Measurements from ENCODE around the gene HIVEP3. TPM values are rescaled to one million over a fixed set of nuclear protein-coding genes. Genes with fewer than 3 reads are reported as not detected.
"Not testable (repeated sequence)": the region's sequence is repeated elsewhere in the genome, so short reads cannot be mapped to it uniquely, and the experiment has no call there.

HIVEP3 gene
- total RNA-seq, 6 experiments from 2014 or later = 1.4 to 3.9 (median 2.2) TPM

GRCh38 chr1:41931578-41931977 lies 12.9 kb upstream of the HIVEP3 start:
- no peak for TF ChIP-seq CTCF (IDR thresholded peaks at IDR 0.05)
- TF ChIP-seq POLR2A (IDR thresholded peaks at IDR 0.05) = no peak
- no peak overlapping the region for H3K27ac ChIP-seq
- H3K27me3 ChIP-seq = no peaks in the 10 kb centered on the region
- H3K36me3 ChIP-seq = no peaks in the 10 kb centered on the region
- DNase-seq (no peak), ATAC-seq (peak; percentile 39 to 53 (median 45))
- no peak overlapping the region for H3K4me3 ChIP-seq
- WGBS (ENCODE audit: insufficient coverage, low coverage, low lambda C conversion rate, missing lambda C conversion rate) = 30% methylated on average over 3 of the region's 3 CpGs
- intact Hi-C loops (cut with DNase I) = no loop called here
- peaks cover 0 to 19% (median 5%) of the 10 kb centered on the region in 4 donors for H3K4me1 ChIP-seq
- no peaks in the 10 kb centered on the region for H3K9me3 ChIP-seq

- peaks cover 0 to 19% (median 5%) of the 10 kb centered on the region in 4 donors for H3K4me1 ChIP-seq
- intact Hi-C loops (cut with DNase I) = no loop called here
- H3K4me3 ChIP-seq = no peak overlapping the region
- peak; percentile 38 to 81 (median 58) for DNase-seq
- TF ChIP-seq CTCF (IDR thresholded peaks at IDR 0.05) (no peak), POLR2A (IDR thresholded peaks at IDR 0.05) (no peak)
- no peaks in the 10 kb centered on the region for H3K27me3 ChIP-seq
- peak; percentile 91 to 97 (median 96) for ATAC-seq
- H3K9me3 ChIP-seq = no peaks in the 10 kb centered on the region
- H3K27ac ChIP-seq = no peak overlapping the region
- no peaks in the 10 kb centered on the region for H3K36me3 ChIP-seq
Measured at GRCh38 chr1:41927118-41927517, 8.4 kb upstream of the HIVEP3 start.

- 80% methylated on average over 1 of the region's 1 CpG for whole genome bisulfite sequencing (ENCODE audit: insufficient coverage, low coverage, low lambda C conversion rate, missing lambda C conversion rate)
Measured at GRCh38 chr1:41925712-41926111, 7.0 kb upstream of the HIVEP3 start.

GRCh38 chr1:41924911-41925310 lies 6.2 kb upstream of the HIVEP3 start:
- intact Hi-C loops (cut with DNase I) = no loop called here
- Histone ChIP-seq H3K4me1 (peaks cover 0 to 9% (median 5%) of the 10 kb centered on the region in 4 donors), H3K9me3 (no peaks in the 10 kb centered on the region), H3K4me3 (no peak overlapping the region), H3K27ac (no peak overlapping the region), H3K36me3 (no peaks in the 10 kb centered on the region), H3K27me3 (no peaks in the 10 kb centered on the region)
- 65% methylated on average over 2 of the region's 2 CpGs for WGBS (ENCODE audit: insufficient coverage, low coverage, low lambda C conversion rate, missing lambda C conversion rate)
- TF ChIP-seq POLR2A (IDR thresholded peaks at IDR 0.05) (no peak), CTCF (IDR thresholded peaks at IDR 0.05) (no peak)
- DNase-seq (no peak), ATAC-seq (no peak)

More at GRCh38 chr1:41925712-41926111, 7.0 kb upstream of the HIVEP3 start:
- no peak overlapping the region for H3K4me3 ChIP-seq
- TF ChIP-seq CTCF (IDR thresholded peaks at IDR 0.05) (no peak), POLR2A (IDR thresholded peaks at IDR 0.05) (no peak)
- peak in 1 of 4 donors; percentile 17 for ATAC-seq
- H3K36me3 ChIP-seq = no peaks in the 10 kb centered on the region
- no peaks in the 10 kb centered on the region for H3K9me3 ChIP-seq
- intact Hi-C loops (cut with DNase I) = no loop called here
- no peak overlapping the region for H3K27ac ChIP-seq
- no peaks in the 10 kb centered on the region for H3K27me3 ChIP-seq
- H3K4me1 ChIP-seq = peaks cover 0 to 9% (median 5%) of the 10 kb centered on the region in 4 donors
- no peak for DNase-seq

GRCh38 chr1:41921271-41921670 lies 2.5 kb upstream of the HIVEP3 start:
- H3K27me3 ChIP-seq; H3K36me3 ChIP-seq; H3K4me3 ChIP-seq; DNase-seq; H3K27ac ChIP-seq; ATAC-seq; H3K9me3 ChIP-seq; intact Hi-C loops (cut with DNase I); H3K4me1 ChIP-seq: not testable (repeated sequence)
- 78% methylated on average over 2 of the region's 2 CpGs for WGBS (ENCODE audit: insufficient coverage, low coverage, low lambda C conversion rate, missing lambda C conversion rate)

All from right lobe of liver (tissue), 6 donors.